ENCODE results near the gene FOXP2. TPM values are rescaled to one million over a fixed set of nuclear protein-coding genes. Genes with fewer than 3 reads are reported as not detected.

The FOXP2 gene
- total RNA-seq, 1 experiment from 2014 or later: 0.17 TPM

- TF ChIP-seq ATF3 (CRISPR knock-in tag; conservative IDR thresholded peaks at IDR 0.05) (no peak), ZNF263 (CRISPR knock-in tag; IDR thresholded peaks at IDR 0.05; ENCODE audit: low read depth) (no peak), CREM (CRISPR knock-in tag; IDR thresholded peaks at IDR 0.05) (no peak), USF2 (CRISPR knock-in tag; IDR thresholded peaks at IDR 0.05) (no peak), MXD4 (CRISPR knock-in tag; IDR thresholded peaks at IDR 0.05; ENCODE audit: borderline replicate concordance) (no peak)
- TF ChIP-seq, protein P1, sequence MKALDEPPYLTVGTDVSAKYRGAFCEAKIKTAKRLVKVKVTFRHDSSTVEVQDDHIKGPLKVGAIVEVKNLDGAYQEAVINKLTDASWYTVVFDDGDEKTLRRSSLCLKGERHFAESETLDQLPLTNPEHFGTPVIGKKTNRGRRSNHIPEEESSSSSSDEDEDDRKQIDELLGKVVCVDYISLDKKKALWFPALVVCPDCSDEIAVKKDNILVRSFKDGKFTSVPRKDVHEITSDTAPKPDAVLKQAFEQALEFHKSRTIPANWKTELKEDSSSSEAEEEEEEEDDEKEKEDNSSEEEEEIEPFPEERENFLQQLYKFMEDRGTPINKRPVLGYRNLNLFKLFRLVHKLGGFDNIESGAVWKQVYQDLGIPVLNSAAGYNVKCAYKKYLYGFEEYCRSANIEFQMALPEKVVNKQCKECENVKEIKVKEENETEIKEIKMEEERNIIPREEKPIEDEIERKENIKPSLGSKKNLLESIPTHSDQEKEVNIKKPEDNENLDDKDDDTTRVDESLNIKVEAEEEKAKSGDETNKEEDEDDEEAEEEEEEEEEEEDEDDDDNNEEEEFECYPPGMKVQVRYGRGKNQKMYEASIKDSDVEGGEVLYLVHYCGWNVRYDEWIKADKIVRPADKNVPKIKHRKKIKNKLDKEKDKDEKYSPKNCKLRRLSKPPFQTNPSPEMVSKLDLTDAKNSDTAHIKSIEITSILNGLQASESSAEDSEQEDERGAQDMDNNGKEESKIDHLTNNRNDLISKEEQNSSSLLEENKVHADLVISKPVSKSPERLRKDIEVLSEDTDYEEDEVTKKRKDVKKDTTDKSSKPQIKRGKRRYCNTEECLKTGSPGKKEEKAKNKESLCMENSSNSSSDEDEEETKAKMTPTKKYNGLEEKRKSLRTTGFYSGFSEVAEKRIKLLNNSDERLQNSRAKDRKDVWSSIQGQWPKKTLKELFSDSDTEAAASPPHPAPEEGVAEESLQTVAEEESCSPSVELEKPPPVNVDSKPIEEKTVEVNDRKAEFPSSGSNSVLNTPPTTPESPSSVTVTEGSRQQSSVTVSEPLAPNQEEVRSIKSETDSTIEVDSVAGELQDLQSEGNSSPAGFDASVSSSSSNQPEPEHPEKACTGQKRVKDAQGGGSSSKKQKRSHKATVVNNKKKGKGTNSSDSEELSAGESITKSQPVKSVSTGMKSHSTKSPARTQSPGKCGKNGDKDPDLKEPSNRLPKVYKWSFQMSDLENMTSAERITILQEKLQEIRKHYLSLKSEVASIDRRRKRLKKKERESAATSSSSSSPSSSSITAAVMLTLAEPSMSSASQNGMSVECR (CRISPR knock-in tag; IDR thresholded peaks at IDR 0.05; ENCODE audit: borderline replicate concordance): no peak
- TF ChIP-seq, protein P2, sequence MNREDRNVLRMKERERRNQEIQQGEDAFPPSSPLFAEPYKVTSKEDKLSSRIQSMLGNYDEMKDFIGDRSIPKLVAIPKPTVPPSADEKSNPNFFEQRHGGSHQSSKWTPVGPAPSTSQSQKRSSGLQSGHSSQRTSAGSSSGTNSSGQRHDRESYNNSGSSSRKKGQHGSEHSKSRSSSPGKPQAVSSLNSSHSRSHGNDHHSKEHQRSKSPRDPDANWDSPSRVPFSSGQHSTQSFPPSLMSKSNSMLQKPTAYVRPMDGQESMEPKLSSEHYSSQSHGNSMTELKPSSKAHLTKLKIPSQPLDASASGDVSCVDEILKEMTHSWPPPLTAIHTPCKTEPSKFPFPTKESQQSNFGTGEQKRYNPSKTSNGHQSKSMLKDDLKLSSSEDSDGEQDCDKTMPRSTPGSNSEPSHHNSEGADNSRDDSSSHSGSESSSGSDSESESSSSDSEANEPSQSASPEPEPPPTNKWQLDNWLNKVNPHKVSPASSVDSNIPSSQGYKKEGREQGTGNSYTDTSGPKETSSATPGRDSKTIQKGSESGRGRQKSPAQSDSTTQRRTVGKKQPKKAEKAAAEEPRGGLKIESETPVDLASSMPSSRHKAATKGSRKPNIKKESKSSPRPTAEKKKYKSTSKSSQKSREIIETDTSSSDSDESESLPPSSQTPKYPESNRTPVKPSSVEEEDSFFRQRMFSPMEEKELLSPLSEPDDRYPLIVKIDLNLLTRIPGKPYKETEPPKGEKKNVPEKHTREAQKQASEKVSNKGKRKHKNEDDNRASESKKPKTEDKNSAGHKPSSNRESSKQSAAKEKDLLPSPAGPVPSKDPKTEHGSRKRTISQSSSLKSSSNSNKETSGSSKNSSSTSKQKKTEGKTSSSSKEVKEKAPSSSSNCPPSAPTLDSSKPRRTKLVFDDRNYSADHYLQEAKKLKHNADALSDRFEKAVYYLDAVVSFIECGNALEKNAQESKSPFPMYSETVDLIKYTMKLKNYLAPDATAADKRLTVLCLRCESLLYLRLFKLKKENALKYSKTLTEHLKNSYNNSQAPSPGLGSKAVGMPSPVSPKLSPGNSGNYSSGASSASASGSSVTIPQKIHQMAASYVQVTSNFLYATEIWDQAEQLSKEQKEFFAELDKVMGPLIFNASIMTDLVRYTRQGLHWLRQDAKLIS (CRISPR knock-in tag; IDR thresholded peaks at IDR 0.05; ENCODE audit: borderline replicate concordance): no peak
These were observed 58.4 kb downstream of the FOXP2 start (continued) for GRCh38 chr7:114472896-114473512.

- ChIA-PET CTCF (no interaction called here), POLR2A (no interaction called here)
- H3K9me3 Mint-ChIP-seq: no peaks in the 10 kb centered on the region
- ATAC-seq (no peak), DNase-seq (ENCODE audit: low spot score) (no peak)
- no peaks in the 10 kb centered on the region for H3K36me3 Mint-ChIP-seq
- H3K27ac Mint-ChIP-seq: no peak overlapping the region
- no peaks in the 10 kb centered on the region for H3K4me1 Mint-ChIP-seq
- H3K27me3 Mint-ChIP-seq (ENCODE audit: low read depth): no peaks in the 10 kb centered on the region
- no peak overlapping the region for H3K4me3 Mint-ChIP-seq
- TF ChIP-seq ESRRA (CRISPR knock-in tag; IDR thresholded peaks at IDR 0.05; ENCODE audit: borderline replicate concordance): no peak
- no peak for TF ChIP-seq CREB1 (CRISPR knock-in tag; IDR thresholded peaks at IDR 0.05)
- TF ChIP-seq TEAD1 (CRISPR knock-in tag; IDR thresholded peaks at IDR 0.05): no peak
- TF ChIP-seq ZNF121 (CRISPR knock-in tag; IDR thresholded peaks at IDR 0.05): no peak
- no peak for TF ChIP-seq NR3C1 (CRISPR knock-in tag; conservative IDR thresholded peaks at IDR 0.05; ENCODE audit: low read depth)
- no peak for TF ChIP-seq ZNF512 (CRISPR knock-in tag; IDR thresholded peaks at IDR 0.05; ENCODE audit: borderline replicate concordance)
- TF ChIP-seq EMX1 (CRISPR knock-in tag; IDR thresholded peaks at IDR 0.05): no peak
- no peak for TF ChIP-seq ZNF671 (CRISPR knock-in tag; IDR thresholded peaks at IDR 0.05)
- no peak for TF ChIP-seq ZNF396 (CRISPR knock-in tag; IDR thresholded peaks at IDR 0.05; ENCODE audit: borderline replicate concordance)
- TF ChIP-seq, protein P3, sequence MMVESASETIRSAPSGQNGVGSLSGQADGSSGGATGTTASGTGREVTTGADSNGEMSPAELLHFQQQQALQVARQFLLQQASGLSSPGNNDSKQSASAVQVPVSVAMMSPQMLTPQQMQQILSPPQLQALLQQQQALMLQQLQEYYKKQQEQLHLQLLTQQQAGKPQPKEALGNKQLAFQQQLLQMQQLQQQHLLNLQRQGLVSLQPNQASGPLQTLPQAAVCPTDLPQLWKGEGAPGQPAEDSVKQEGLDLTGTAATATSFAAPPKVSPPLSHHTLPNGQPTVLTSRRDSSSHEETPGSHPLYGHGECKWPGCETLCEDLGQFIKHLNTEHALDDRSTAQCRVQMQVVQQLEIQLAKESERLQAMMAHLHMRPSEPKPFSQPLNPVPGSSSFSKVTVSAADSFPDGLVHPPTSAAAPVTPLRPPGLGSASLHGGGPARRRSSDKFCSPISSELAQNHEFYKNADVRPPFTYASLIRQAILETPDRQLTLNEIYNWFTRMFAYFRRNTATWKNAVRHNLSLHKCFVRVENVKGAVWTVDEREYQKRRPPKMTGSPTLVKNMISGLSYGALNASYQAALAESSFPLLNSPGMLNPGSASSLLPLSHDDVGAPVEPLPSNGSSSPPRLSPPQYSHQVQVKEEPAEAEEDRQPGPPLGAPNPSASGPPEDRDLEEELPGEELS (CRISPR knock-in tag; IDR thresholded peaks at IDR 0.05): no peak
- TF ChIP-seq NR2C2 (CRISPR knock-in tag; IDR thresholded peaks at IDR 0.05): no peak
- no peak for TF ChIP-seq E2F4 (CRISPR knock-in tag; IDR thresholded peaks at IDR 0.05; ENCODE audit: borderline replicate concordance, low read depth)
- TF ChIP-seq TEAD4 (CRISPR knock-in tag; IDR thresholded peaks at IDR 0.05): no peak
- TF ChIP-seq, protein P4, sequence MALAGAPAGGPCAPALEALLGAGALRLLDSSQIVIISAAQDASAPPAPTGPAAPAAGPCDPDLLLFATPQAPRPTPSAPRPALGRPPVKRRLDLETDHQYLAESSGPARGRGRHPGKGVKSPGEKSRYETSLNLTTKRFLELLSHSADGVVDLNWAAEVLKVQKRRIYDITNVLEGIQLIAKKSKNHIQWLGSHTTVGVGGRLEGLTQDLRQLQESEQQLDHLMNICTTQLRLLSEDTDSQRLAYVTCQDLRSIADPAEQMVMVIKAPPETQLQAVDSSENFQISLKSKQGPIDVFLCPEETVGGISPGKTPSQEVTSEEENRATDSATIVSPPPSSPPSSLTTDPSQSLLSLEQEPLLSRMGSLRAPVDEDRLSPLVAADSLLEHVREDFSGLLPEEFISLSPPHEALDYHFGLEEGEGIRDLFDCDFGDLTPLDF (CRISPR knock-in tag; IDR thresholded peaks at IDR 0.05): no peak
These were observed 63.8 kb downstream of the FOXP2 start for GRCh38 chr7:114478384-114478783.

Measured in WTC11 (cell line).